Neural cell (in vitro differentiated cells): ENCODE measurements around the gene C1orf35. TPM values are rescaled to one million over a fixed set of nuclear protein-coding genes. Genes with fewer than 3 reads are reported as not detected.

Source experiments
- H2AFZ ChIP-seq: fragments of 200-600, 300-800 bp; sonication (generic), shearing (Covaris generic); 2 replicates; pipeline ENCODE4 v1.6.0; 2014; ENCODE audit warnings: low read depth, mild to moderate bottlenecking, antibody characterized with exemption, low read length, moderate library complexity
- H3F3A ChIP-seq: fragments of 200-600 bp; shearing (Covaris generic); 2 replicates; pipeline ENCODE4 v1.6.1; 2016; ENCODE audit warnings: mild to moderate bottlenecking, moderate library complexity, mixed read lengths, antibody characterized with exemption, low read length; ENCODE audit not compliant: insufficient read depth, poor library complexity, severe bottlenecking
- H3K27ac ChIP-seq: fragments of 200-600, 300-800 bp; sonication (generic), shearing (Covaris generic); 2 replicates; pipeline ENCODE4 v1.5.1; 2014; ENCODE audit warnings: mild to moderate bottlenecking, low read length, moderate library complexity
- H3K27me3 ChIP-seq: fragments of 300-800, 200-600 bp; sonication (generic), shearing (Covaris generic); 2 replicates; pipeline ENCODE4 v1.6.0; 2014; ENCODE audit warnings: mild to moderate bottlenecking, low read depth, low read length, moderate library complexity; ENCODE audit not compliant: insufficient read depth
- H3K36me3 ChIP-seq: fragments of 300-800, 200-600 bp; sonication (generic), shearing (Covaris generic); 2 replicates; pipeline ENCODE4 v1.5.1; 2014; ENCODE audit warnings: mild to moderate bottlenecking, antibody characterized with exemption, low read length, moderate library complexity; ENCODE audit not compliant: insufficient read depth
- H3K4me2 ChIP-seq: fragments of 300-800, 200-600 bp; sonication (generic), shearing (Covaris generic); 2 replicates; pipeline ENCODE4 v1.6.0; 2014; ENCODE audit warnings: mild to moderate bottlenecking, low read length
- H3K4me3 ChIP-seq: fragments of 300-800, 200-600 bp; sonication (generic), shearing (Covaris generic); 2 replicates; pipeline ENCODE4 v1.5.1; 2014; ENCODE audit warnings: mild to moderate bottlenecking, low read length, moderate library complexity
- H3K79me2 ChIP-seq: fragments of 200-600 bp; shearing (Covaris generic); replicated peaks from 2 replicates; pipeline ENCODE4 v1.6.0; 2014; ENCODE audit warnings: mild to moderate bottlenecking, low read length, moderate library complexity; ENCODE audit not compliant: insufficient read depth
- H3K9ac ChIP-seq: fragments of 300-800, 200-600 bp; sonication (generic), shearing (Covaris generic); 2 replicates; pipeline ENCODE4 v1.6.1; 2016; ENCODE audit warnings: mild to moderate bottlenecking, low read length, mixed read lengths
- H3K9me2 ChIP-seq: fragments of 200-600 bp; shearing (Covaris generic); 2 replicates; pipeline ENCODE4 v1.6.1; 2016; ENCODE audit warnings: mild to moderate bottlenecking, low read length, mixed read lengths; ENCODE audit not compliant: insufficient read depth
- H3K9me3 ChIP-seq: fragments of 200-600, 300-800 bp; sonication (generic), shearing (Covaris generic); 2 replicates; pipeline ENCODE4 v1.6.1; 2016; ENCODE audit warnings: mild to moderate bottlenecking, mixed run types, low read length, moderate library complexity, mixed read lengths
- H4K20me1 ChIP-seq: fragments of 200-600 bp; shearing (Covaris generic); 2 replicates; pipeline ENCODE4 v1.6.1; 2016; ENCODE audit warnings: mild to moderate bottlenecking, mixed run types; ENCODE audit not compliant: insufficient read depth
- EP300 ChIP-seq: fragments of 450-650 bp; conservative IDR thresholded peaks from 2 replicates; pipeline ENCODE4 v1.6.1; 2014; ENCODE audit warnings: antibody characterized with exemption, mild to moderate bottlenecking, moderate library complexity; ENCODE audit not compliant: poor library complexity, severe bottlenecking
- EZH2 ChIP-seq: fragments of 200-600, 300-800 bp; shearing (Covaris generic), sonication (generic); IDR thresholded peaks from 2 replicates; pipeline ENCODE4 v1.6.1; 2014; ENCODE audit warnings: antibody characterized with exemption, low read length, borderline replicate concordance, mild to moderate bottlenecking; ENCODE audit not compliant: insufficient read depth, poor library complexity, severe bottlenecking
- MXI1 ChIP-seq: fragments of 450-650 bp; conservative IDR thresholded peaks from 2 replicates; pipeline ENCODE4 v1.6.1; 2014; ENCODE audit warnings: antibody characterized with exemption, mild to moderate bottlenecking; ENCODE audit not compliant: poor library complexity, severe bottlenecking
- POLR2AphosphoS5 ChIP-seq: IDR thresholded peaks from 2 replicates; pipeline ENCODE4 v1.6.1; 2012
- RAD21 ChIP-seq: fragments of 450-650 bp; conservative IDR thresholded peaks from 2 replicates; pipeline ENCODE4 v1.6.1; 2014; ENCODE audit warnings: antibody characterized with exemption, mild to moderate bottlenecking, moderate library complexity
- SMC3 ChIP-seq: fragments of 450-650 bp; conservative IDR thresholded peaks from 2 replicates; pipeline ENCODE4 v1.6.1; 2014; ENCODE audit warnings: antibody characterized with exemption, mild to moderate bottlenecking, moderate library complexity; ENCODE audit not compliant: poor library complexity
- TAF1 ChIP-seq: IDR thresholded peaks from 2 replicates; pipeline ENCODE4 v1.6.1; 2012; ENCODE audit warnings: low read depth
- polyA plus RNA-seq: library from polyadenylated mRNA; depleted of rRNA; stranded (reverse); fragments of >200 nt; gene quantifications from 2 replicates; pipeline ENCODE4 v1.2.3, GENCODE V29; 2014
- TF ChIP-seq, protein P1 (sequence below): IDR thresholded peaks from 2 replicates; pipeline ENCODE4 v1.6.1; 2012; ENCODE audit warnings: borderline replicate concordance
- TF ChIP-seq, protein P2 (sequence below): fragments of 450-650 bp; IDR thresholded peaks from 2 replicates; pipeline ENCODE4 v1.5.1; 2014; ENCODE audit warnings: antibody characterized with exemption, mild to moderate bottlenecking, moderate library complexity; ENCODE audit not compliant: poor library complexity, severe bottlenecking

The C1orf35 gene
- polyA plus RNA-seq, 1 donor from 2014 or later = 32.8 TPM

DNA sequence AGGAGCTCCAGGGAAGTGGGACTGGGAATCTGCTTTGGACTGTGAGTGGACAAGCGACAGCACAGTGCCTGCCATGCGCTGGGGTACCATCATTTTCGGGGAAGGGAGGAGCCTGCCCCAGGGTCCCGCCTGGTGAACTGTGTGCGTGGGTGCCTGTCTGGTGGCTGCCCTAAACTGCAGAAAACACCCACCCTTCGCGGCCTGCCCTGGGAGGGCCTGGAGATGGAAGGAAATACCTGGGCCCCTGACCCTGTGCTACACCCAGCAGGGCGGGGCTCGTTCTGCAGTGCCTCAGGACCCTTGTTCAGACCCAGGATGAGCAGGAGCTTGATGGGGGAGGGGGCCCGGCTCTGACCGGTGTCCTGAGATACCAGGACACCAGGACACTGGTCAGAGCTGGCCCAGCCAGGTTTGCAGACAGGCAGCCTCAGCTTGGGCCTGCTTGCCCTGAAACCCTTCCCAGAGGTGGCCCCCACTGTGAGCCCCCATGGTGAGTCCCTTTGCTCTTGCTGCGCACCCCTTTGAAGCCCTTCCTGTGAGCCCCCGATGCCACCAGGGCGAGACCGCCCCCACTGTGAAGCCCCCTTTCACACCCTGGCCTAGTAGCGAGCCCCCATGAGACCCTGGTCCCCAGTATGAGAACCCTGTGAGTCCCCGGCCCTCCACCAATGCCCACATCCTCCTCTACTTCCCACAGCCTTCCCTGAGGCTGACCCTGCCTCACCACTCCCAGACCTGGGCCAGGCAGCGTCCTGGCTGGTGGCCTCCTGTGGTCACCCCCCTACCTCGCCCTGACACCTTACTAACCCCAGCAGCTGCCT lies 49.2 kb upstream of the C1orf35 start:
- Histone ChIP-seq H3K27ac (no peak overlapping the region), H3K27me3 (no peaks in the 10 kb centered on the region), H3K36me3 (no peaks in the 10 kb centered on the region), H2AFZ (no peak overlapping the region), H3K79me2 (no peaks in the 10 kb centered on the region), H3K9me3 (no peaks in the 10 kb centered on the region), H3K4me3 (no peak overlapping the region), H3K4me2 (no peak overlapping the region), H3K9me2 (no peaks in the 10 kb centered on the region), H3K9ac (no peak overlapping the region), H4K20me1 (no peaks in the 10 kb centered on the region), H3F3A (no peaks in the 10 kb centered on the region)
- TF ChIP-seq EZH2 (no peak), TAF1 (no peak)

DNA sequence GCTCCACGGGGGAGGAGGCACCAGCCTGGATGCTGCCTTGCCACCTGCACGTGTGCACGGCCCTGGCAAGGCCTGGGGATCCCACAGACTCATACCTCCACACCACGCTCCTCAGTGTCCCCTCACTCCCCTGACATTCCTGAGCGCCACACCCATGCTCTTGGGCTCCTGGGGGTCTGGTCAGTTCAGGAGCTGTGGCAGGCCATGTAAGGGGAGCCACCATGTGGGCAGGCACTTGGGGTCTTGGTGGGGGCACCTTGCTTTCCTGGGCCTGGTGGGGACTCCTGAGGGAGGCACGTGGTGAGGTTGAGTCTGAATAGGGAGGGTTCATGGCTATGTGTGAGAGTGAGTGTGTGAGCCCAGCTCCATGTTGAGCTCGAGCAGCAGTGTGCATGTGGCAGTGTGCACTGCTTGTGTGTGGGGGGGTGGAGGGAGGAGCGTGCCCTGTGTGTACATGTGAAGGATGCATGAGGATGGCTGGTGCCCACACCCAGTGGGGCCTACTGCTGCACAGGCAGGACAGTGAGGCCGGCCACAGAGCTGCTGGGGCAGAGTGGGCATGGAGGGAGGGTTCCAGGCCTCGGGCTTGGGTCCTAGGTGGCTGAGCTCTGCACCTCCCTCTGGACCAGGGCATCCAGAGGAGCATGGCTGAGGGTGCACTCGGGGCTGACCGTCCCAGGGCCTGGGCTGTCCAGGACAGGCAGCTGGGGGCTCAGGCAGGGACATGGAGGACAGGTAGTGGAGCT lies 48.2 kb upstream of the C1orf35 start:
- Histone ChIP-seq H3K4me2 (no peak overlapping the region), H3K9me3 (no peaks in the 10 kb centered on the region), H3F3A (no peaks in the 10 kb centered on the region), H3K9me2 (no peaks in the 10 kb centered on the region), H3K36me3 (no peaks in the 10 kb centered on the region), H3K4me3 (no peak overlapping the region), H3K27me3 (no peaks in the 10 kb centered on the region), H3K9ac (no peak overlapping the region), H3K79me2 (no peaks in the 10 kb centered on the region), H2AFZ (no peak overlapping the region), H4K20me1 (no peaks in the 10 kb centered on the region), H3K27ac (no peak overlapping the region)
- TF ChIP-seq, protein P1, sequence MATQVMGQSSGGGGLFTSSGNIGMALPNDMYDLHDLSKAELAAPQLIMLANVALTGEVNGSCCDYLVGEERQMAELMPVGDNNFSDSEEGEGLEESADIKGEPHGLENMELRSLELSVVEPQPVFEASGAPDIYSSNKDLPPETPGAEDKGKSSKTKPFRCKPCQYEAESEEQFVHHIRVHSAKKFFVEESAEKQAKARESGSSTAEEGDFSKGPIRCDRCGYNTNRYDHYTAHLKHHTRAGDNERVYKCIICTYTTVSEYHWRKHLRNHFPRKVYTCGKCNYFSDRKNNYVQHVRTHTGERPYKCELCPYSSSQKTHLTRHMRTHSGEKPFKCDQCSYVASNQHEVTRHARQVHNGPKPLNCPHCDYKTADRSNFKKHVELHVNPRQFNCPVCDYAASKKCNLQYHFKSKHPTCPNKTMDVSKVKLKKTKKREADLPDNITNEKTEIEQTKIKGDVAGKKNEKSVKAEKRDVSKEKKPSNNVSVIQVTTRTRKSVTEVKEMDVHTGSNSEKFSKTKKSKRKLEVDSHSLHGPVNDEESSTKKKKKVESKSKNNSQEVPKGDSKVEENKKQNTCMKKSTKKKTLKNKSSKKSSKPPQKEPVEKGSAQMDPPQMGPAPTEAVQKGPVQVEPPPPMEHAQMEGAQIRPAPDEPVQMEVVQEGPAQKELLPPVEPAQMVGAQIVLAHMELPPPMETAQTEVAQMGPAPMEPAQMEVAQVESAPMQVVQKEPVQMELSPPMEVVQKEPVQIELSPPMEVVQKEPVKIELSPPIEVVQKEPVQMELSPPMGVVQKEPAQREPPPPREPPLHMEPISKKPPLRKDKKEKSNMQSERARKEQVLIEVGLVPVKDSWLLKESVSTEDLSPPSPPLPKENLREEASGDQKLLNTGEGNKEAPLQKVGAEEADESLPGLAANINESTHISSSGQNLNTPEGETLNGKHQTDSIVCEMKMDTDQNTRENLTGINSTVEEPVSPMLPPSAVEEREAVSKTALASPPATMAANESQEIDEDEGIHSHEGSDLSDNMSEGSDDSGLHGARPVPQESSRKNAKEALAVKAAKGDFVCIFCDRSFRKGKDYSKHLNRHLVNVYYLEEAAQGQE = no peak
- TF ChIP-seq TAF1 = no peak
- no peak for TF ChIP-seq EP300
- no peak for TF ChIP-seq MXI1
- TF ChIP-seq RAD21 = no peak

DNA sequence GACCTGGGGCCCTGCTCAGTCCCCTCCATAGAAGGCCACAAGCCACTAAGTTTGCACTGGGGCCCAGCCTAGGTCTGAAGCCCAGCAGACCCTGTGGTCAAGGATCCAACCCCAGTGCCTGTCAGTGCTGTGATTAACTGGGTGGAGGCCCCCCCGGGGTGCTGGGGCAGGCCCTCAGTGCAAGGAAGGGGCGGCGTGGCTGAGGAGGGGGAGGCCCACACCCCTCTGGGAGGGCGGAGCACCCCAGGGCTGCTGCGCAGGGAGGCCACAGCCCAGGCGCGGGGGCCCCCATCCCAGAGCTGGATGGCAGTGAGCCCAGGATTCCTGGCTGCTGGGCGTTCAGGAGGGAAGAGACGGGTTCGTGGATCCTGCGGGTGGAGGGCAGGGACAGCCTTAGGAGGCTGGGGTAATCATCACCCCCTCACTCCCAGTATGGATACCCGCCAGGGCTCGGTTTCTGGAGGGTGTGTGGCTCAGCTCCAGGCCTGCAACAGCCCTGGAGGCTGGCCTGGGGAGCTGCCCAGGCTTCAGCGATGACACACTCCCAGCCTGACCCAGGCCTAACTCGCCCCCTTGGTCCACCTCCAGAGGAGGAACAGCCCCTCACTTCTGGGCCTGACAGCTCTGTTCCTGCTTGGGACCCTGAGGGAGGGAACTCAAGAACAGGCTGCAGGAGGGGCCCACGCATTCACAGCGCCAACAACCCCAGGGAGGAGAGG lies 47.5 kb upstream of the C1orf35 start:
- Histone ChIP-seq H4K20me1 (no peaks in the 10 kb centered on the region), H3F3A (no peaks in the 10 kb centered on the region), H3K9ac (no peak overlapping the region), H3K27me3 (no peaks in the 10 kb centered on the region), H2AFZ (no peak overlapping the region), H3K9me3 (no peaks in the 10 kb centered on the region), H3K9me2 (no peaks in the 10 kb centered on the region), H3K79me2 (no peaks in the 10 kb centered on the region), H3K36me3 (no peaks in the 10 kb centered on the region), H3K4me3 (no peak overlapping the region), H3K27ac (no peak overlapping the region), H3K4me2 (no peak overlapping the region)
- no peak for TF ChIP-seq MXI1
- no peak for TF ChIP-seq EZH2
- no peak for TF ChIP-seq SMC3
- TF ChIP-seq, protein P2, sequence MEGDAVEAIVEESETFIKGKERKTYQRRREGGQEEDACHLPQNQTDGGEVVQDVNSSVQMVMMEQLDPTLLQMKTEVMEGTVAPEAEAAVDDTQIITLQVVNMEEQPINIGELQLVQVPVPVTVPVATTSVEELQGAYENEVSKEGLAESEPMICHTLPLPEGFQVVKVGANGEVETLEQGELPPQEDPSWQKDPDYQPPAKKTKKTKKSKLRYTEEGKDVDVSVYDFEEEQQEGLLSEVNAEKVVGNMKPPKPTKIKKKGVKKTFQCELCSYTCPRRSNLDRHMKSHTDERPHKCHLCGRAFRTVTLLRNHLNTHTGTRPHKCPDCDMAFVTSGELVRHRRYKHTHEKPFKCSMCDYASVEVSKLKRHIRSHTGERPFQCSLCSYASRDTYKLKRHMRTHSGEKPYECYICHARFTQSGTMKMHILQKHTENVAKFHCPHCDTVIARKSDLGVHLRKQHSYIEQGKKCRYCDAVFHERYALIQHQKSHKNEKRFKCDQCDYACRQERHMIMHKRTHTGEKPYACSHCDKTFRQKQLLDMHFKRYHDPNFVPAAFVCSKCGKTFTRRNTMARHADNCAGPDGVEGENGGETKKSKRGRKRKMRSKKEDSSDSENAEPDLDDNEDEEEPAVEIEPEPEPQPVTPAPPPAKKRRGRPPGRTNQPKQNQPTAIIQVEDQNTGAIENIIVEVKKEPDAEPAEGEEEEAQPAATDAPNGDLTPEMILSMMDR = no peak
- TF ChIP-seq TAF1 = no peak
- TF ChIP-seq, protein P1 = no peak
- TF ChIP-seq POLR2AphosphoS5 = no peak
